Measurements from ENCODE around the gene CD4.
"Not testable (repeated sequence)": the region's sequence is repeated elsewhere in the genome, so short reads cannot be mapped to it uniquely, and the experiment has no call there.

CD4 gene

GRCh38 chr12:6868211-6869048 lies 79.1 kb downstream of the CD4 start:
- no peak for DNase-seq (ENCODE audit: low read depth)

GRCh38 chr12:6869049-6870021 lies 80.0 kb downstream of the CD4 start:
- DNase-seq (ENCODE audit: low read depth), result no peak

GRCh38 chr12:6870304-6870703 lies 81.0 kb downstream of the CD4 start:
- not testable (repeated sequence) for DNase-seq (ENCODE audit: low read depth)

Data from HS-27A (cell line).